Kidney glomerular epithelial cell (primary cell): Measurements from ENCODE around the gene CGB2.
"Not testable (repeated sequence)": the region's sequence is repeated elsewhere in the genome, so short reads cannot be mapped to it uniquely, and the experiment has no call there.

Source experiments
- DNase-seq: peaks from one replicate; lab custom pipeline; 2025; lab: John Stamatoyannopoulos, UW

Gene CGB2

GRCh38 chr19:49031642-49032301 is at the start of gene CGB2:
Gene CGB2, plus strand, starts transcription at chr19:49031890. Its CDS starts 206 bp downstream, at chr19:49032096.
- not testable (repeated sequence) for DNase-seq

GRCh38 chr19:48982280-48982679 is 49.4 kb upstream of the CGB2 start:
- DNase-seq: no peak

- no peak for DNase-seq
Observed at GRCh38 chr19:48985711-48986110, 46.0 kb upstream of the CGB2 start.

- DNase-seq: no peak
Observed at GRCh38 chr19:48986211-48986610, 45.5 kb upstream of the CGB2 start.

- DNase-seq: no peak
Observed at GRCh38 chr19:48987323-48987722, 44.4 kb upstream of the CGB2 start.

- no peak for DNase-seq
Observed at GRCh38 chr19:48988286-48988685, 43.4 kb upstream of the CGB2 start.

- no peak for DNase-seq
Observed at GRCh38 chr19:48988860-48989259, 42.8 kb upstream of the CGB2 start.

- no peak for DNase-seq
Observed at GRCh38 chr19:48989701-48990291, 41.9 kb upstream of the CGB2 start.

GRCh38 chr19:48990400-48990799 is 41.3 kb upstream of the CGB2 start:
- DNase-seq: no peak

- DNase-seq: no peak
Observed at GRCh38 chr19:48991011-48991609, 40.6 kb upstream of the CGB2 start.

GRCh38 chr19:48991873-48992580 is 39.7 kb upstream of the CGB2 start:
- peak; percentile 53 for DNase-seq

GRCh38 chr19:48992581-48993174 is 39.0 kb upstream of the CGB2 start:
- DNase-seq: no peak

- peak; percentile 100 for DNase-seq
Observed at GRCh38 chr19:48993175-48994034, 38.3 kb upstream of the CGB2 start, which contains the start of the genes GYS1 and RUVBL2. Gene GYS1, minus strand, starts transcription at chr19:48993309. Its CDS starts 197 bp downstream, at chr19:48993112. Gene RUVBL2, plus strand, starts transcription at chr19:48993887. Its CDS starts 25 bp downstream, at chr19:48993912.

GRCh38 chr19:48994035-48994386 is 37.7 kb upstream of the CGB2 start:
- DNase-seq: no peak

- DNase-seq: peak; percentile 33
Observed at GRCh38 chr19:48997972-48998371, 33.7 kb upstream of the CGB2 start.

- peak; percentile 47 for DNase-seq
Observed at GRCh38 chr19:48999481-49000325, 32.0 kb upstream of the CGB2 start.

- DNase-seq: no peak
Observed at GRCh38 chr19:49004133-49004532, 27.6 kb upstream of the CGB2 start.

GRCh38 chr19:49004964-49005614 is 26.6 kb upstream of the CGB2 start:
- no peak for DNase-seq

GRCh38 chr19:49006905-49007304 is 24.8 kb upstream of the CGB2 start:
- no peak for DNase-seq

- no peak for DNase-seq
Observed at GRCh38 chr19:49009828-49010227, 21.9 kb upstream of the CGB2 start.
